Loucy (cell line): ENCODE measurements around the gene SLC25A21.
"Not testable (repeated sequence)": the region's sequence is repeated elsewhere in the genome, so short reads cannot be mapped to it uniquely, and the experiment has no call there.

Experiments used
- H2AFZ ChIP-seq: fragments of 200-600 bp; sonication (generic); 2 replicates; pipeline ENCODE4 v1.6.0; 2016; ENCODE audit warnings: antibody characterized with exemption, mild to moderate bottlenecking, low read length, moderate library complexity
- H3F3A ChIP-seq: fragments of 200-600 bp; 2 replicates; pipeline ENCODE4 v1.6.0; 2016; ENCODE audit warnings: antibody characterized with exemption, low read depth, mild to moderate bottlenecking
- H3K27me3 ChIP-seq: fragments of 200-600 bp; sonication (generic); 2 replicates; pipeline ENCODE4 v1.6.1; 2014; ENCODE audit warnings: low read length, mild to moderate bottlenecking; ENCODE audit not compliant: insufficient read depth, poor library complexity, severe bottlenecking
- H3K36me3 ChIP-seq: fragments of 200-600 bp; sonication (generic); 2 replicates; pipeline ENCODE4 v1.6.1; 2016; ENCODE audit warnings: low read length; ENCODE audit not compliant: insufficient read depth
- H3K4me1 ChIP-seq: fragments of 200-600 bp; sonication (generic); 2 replicates; pipeline ENCODE4 v1.5.1; 2014; ENCODE audit warnings: low read length, mild to moderate bottlenecking; ENCODE audit not compliant: insufficient read depth, poor library complexity, severe bottlenecking
- H3K4me2 ChIP-seq: fragments of 200-600 bp; sonication (generic); 2 replicates; pipeline ENCODE4 v1.6.0; 2014; ENCODE audit warnings: antibody characterized with exemption, low read length, low read depth, mild to moderate bottlenecking; ENCODE audit not compliant: poor library complexity, severe bottlenecking
- H3K4me3 ChIP-seq: fragments of 200-600 bp; sonication (generic); 2 replicates; pipeline ENCODE4 v1.5.1; 2014; ENCODE audit warnings: low read length, mild to moderate bottlenecking, mixed read lengths; ENCODE audit not compliant: poor library complexity, severe bottlenecking
- H3K79me2 ChIP-seq: fragments of 200-600 bp; sonication (generic); 2 replicates; pipeline ENCODE4 v1.6.1; 2014; ENCODE audit warnings: low read length; ENCODE audit not compliant: insufficient read depth
- H3K9ac ChIP-seq: fragments of 200-600 bp; sonication (generic); 2 replicates; pipeline ENCODE4 v1.6.0; 2014; ENCODE audit warnings: mild to moderate bottlenecking, low read depth, low read length, moderate library complexity; ENCODE audit not compliant: poor library complexity, severe bottlenecking
- H3K9me2 ChIP-seq: fragments of 200-600 bp; sonication (generic); replicated peaks from 2 replicates; pipeline ENCODE4 v1.6.1; 2016; ENCODE audit warnings: low read depth, low read length, mixed read lengths
- H3K9me3 ChIP-seq: fragments of 200-600 bp; sonication (generic); 2 replicates; pipeline ENCODE4 v1.6.1; 2014; ENCODE audit warnings: mild to moderate bottlenecking, antibody characterized with exemption, low read length, low read depth; ENCODE audit not compliant: insufficient read depth
- H4K20me1 ChIP-seq: fragments of 200-600 bp; sonication (generic); 2 replicates; pipeline ENCODE4 v1.6.0; 2014; ENCODE audit warnings: antibody characterized with exemption, low read length, mild to moderate bottlenecking; ENCODE audit not compliant: insufficient read depth, poor library complexity, severe bottlenecking
- CTCF ChIP-seq: fragments of 200-600 bp; sonication (generic); conservative IDR thresholded peaks from 2 replicates; pipeline ENCODE4 v1.5.1; 2014; ENCODE audit warnings: mild to moderate bottlenecking, antibody characterized with exemption, low read length
- EZH2phosphoT487 ChIP-seq: fragments of 200-600 bp; IDR thresholded peaks from 2 replicates; pipeline ENCODE4 v1.6.1; 2018; ENCODE audit warnings: antibody characterized with exemption, mild to moderate bottlenecking, moderate library complexity, borderline replicate concordance

The SLC25A21 gene

GRCh38 chr14:37078131-37078530, 94.3 kb downstream of the SLC25A21 start:
- no peaks in the 10 kb centered on the region for H3K79me2 ChIP-seq
- no peak overlapping the region for H3K4me2 ChIP-seq
- H3F3A ChIP-seq = no peaks in the 10 kb centered on the region
- no peaks in the 10 kb centered on the region for H3K9me2 ChIP-seq
- H3K36me3 ChIP-seq = no peaks in the 10 kb centered on the region
- no peak for TF ChIP-seq CTCF
- no peak for TF ChIP-seq EZH2phosphoT487
- no peak overlapping the region for H3K9ac ChIP-seq
- H3K4me3 ChIP-seq = no peak overlapping the region
- H3K27me3 ChIP-seq = no peaks in the 10 kb centered on the region
- no peaks in the 10 kb centered on the region for H3K4me1 ChIP-seq
- H4K20me1 ChIP-seq = no peaks in the 10 kb centered on the region
- no peaks in the 10 kb centered on the region for H3K9me3 ChIP-seq
- H2AFZ ChIP-seq = no peak overlapping the region

- H3K4me3 ChIP-seq, H3K4me1 ChIP-seq, H3K9ac ChIP-seq, H3K4me2 ChIP-seq, H3K79me2 ChIP-seq, H2AFZ ChIP-seq, H3K27me3 ChIP-seq, H4K20me1 ChIP-seq, H3F3A ChIP-seq, H3K9me3 ChIP-seq, H3K36me3 ChIP-seq, H3K9me2 ChIP-seq: not testable (repeated sequence)
Measured at GRCh38 chr14:37074320-37074719, 98.1 kb downstream of the SLC25A21 start.

- Histone ChIP-seq H3K9ac (no peak overlapping the region), H2AFZ (no peak overlapping the region), H3K4me1 (no peaks in the 10 kb centered on the region), H3K4me3 (no peak overlapping the region), H3K79me2 (no peaks in the 10 kb centered on the region), H4K20me1 (no peaks in the 10 kb centered on the region), H3K4me2 (no peak overlapping the region), H3K9me3 (no peaks in the 10 kb centered on the region), H3K27me3 (no peaks in the 10 kb centered on the region), H3K9me2 (no peaks in the 10 kb centered on the region), H3K36me3 (no peaks in the 10 kb centered on the region), H3F3A (no peaks in the 10 kb centered on the region)
- TF ChIP-seq CTCF (no peak), EZH2phosphoT487 (no peak)
Measured at GRCh38 chr14:37063467-37064240, 108.8 kb downstream of the SLC25A21 start.
